Endodermal cell (in vitro differentiated cells): ENCODE results near the gene PLA2G4D. TPM values are rescaled to one million over a fixed set of nuclear protein-coding genes. Genes with fewer than 3 reads are reported as not detected.

Experiments
- DNase-seq: peaks from one replicate; pipeline ENCODE4 v3.0.0-alpha.2; 2017
- H3K27ac ChIP-seq: 2 replicates; pipeline ENCODE4 v1.5.1; 2013; ENCODE audit warnings: mild to moderate bottlenecking, low read depth, low read length, moderate library complexity
- H3K27me3 ChIP-seq: 2 replicates; pipeline ENCODE4 v1.6.1; 2013; ENCODE audit warnings: mild to moderate bottlenecking, low read length, moderate library complexity; ENCODE audit not compliant: insufficient read depth, control insufficient read depth, poor library complexity, severe bottlenecking
- H3K36me3 ChIP-seq: 2 replicates; pipeline ENCODE4 v1.7.0; 2013; ENCODE audit warnings: mild to moderate bottlenecking, low read length, moderate library complexity; ENCODE audit not compliant: control insufficient read depth, insufficient read depth
- H3K4me1 ChIP-seq: one replicate; pipeline ENCODE4 v1.7.0; 2013; ENCODE audit warnings: low read length; ENCODE audit not compliant: control insufficient read depth, insufficient read depth
- H3K4me3 ChIP-seq: 2 replicates; pipeline ENCODE4 v1.5.1; 2013; ENCODE audit warnings: mild to moderate bottlenecking, low read length, moderate library complexity
- H3K9ac ChIP-seq: 2 replicates; pipeline ENCODE4 v1.6.1; 2013; ENCODE audit warnings: mild to moderate bottlenecking, low read length, moderate library complexity; ENCODE audit not compliant: poor library complexity, severe bottlenecking; ENCODE audit errors: extremely low read depth
- H3K9me3 ChIP-seq: 2 replicates; pipeline ENCODE4 v1.6.1; 2013; ENCODE audit warnings: mild to moderate bottlenecking, low read length, moderate library complexity; ENCODE audit not compliant: control insufficient read depth
- H3K27ac Mint-ChIP-seq: 2 replicates; pipeline ENCODE4 v1.8.0; 2020; ENCODE audit warnings: mixed read lengths
- H3K27me3 Mint-ChIP-seq: 2 replicates; pipeline ENCODE4 v1.8.0; 2021; ENCODE audit warnings: mild to moderate bottlenecking, mixed read lengths; ENCODE audit not compliant: insufficient read depth
- H3K36me3 Mint-ChIP-seq: 2 replicates; pipeline ENCODE4 v1.8.0; 2020; ENCODE audit warnings: low read depth, mixed read lengths
- H3K4me1 Mint-ChIP-seq: 2 replicates; pipeline ENCODE4 v1.8.0; 2020; ENCODE audit warnings: mixed read lengths
- H3K4me3 Mint-ChIP-seq: 2 replicates; pipeline ENCODE4 v1.8.0; 2020; ENCODE audit warnings: mild to moderate bottlenecking, moderate library complexity, mixed read lengths
- H3K9me3 Mint-ChIP-seq: 2 replicates; pipeline ENCODE4 v1.8.0; 2020; ENCODE audit warnings: mild to moderate bottlenecking, mixed read lengths
- WGBS, 2 experiments: methylation state at CpG; one replicate each; pipeline versions ENCODE4 v1.1.5 to v1.1.7; 2013; ENCODE audit warnings: missing lambda C conversion rate in 2 of 2, mixed read lengths in 1 of 2; ENCODE audit not compliant: insufficient coverage in 1 of 2, insufficient read length in 1 of 2; 5-methylcytosine and 5-hydroxymethylcytosine counted together
- total RNA-seq, 2 donors: library from RNA; stranded (reverse); fragmentation: NEBNext Ultra II Directional in 1 of 2; extraction: Animal tissue kit (Norgen Biotek cat#: 25700) in 1 of 2; gene quantifications; 2 replicates in 1 of 2; 3 replicates in 1 of 2; pipeline ENCODE4 v1.2.1, GENCODE V29; 2021
- TF ChIP-seq, protein P1 (sequence below): fragments of 200-600 bp; sonication (generic); conservative IDR thresholded peaks from 2 replicates; pipeline ENCODE4 v1.5.0; 2021; ENCODE audit warnings: antibody characterized with exemption, mild to moderate bottlenecking

Gene PLA2G4D
- total RNA-seq, 2 donors from 2014 or later: not detected

DNA sequence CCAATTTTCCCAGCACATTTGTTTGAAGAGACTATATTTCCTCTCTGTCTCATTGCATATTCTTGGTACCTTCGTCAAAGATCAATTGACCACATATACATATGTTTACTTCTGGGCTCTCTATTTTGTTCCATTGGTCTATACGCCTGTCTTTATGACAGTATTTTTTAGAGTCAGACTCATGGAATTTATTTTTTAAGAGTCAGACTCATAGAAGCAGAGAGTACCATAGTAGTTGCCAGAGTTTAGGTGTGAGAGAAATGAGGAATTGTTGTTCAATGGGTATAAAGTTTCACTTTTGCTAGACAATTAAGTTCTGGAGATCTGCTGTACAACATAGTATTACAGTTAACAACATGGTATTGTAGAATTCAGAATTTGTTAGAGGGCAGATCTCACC is 35.0 kb upstream of the PLA2G4D start:
- no peaks in the 10 kb centered on the region for H3K27me3 ChIP-seq
- Mint-ChIP-seq H3K4me1 (no peaks in the 10 kb centered on the region), H3K36me3 (no peaks in the 10 kb centered on the region), H3K9me3 (no peaks in the 10 kb centered on the region), H3K27ac (no peak overlapping the region), H3K27me3 (no peaks in the 10 kb centered on the region), H3K4me3 (no peak overlapping the region)
- no peaks in the 10 kb centered on the region for H3K36me3 ChIP-seq
- no peak overlapping the region for H3K4me3 ChIP-seq
- H3K4me1 ChIP-seq: no peaks in the 10 kb centered on the region
- H3K27ac ChIP-seq: no peak overlapping the region
- H3K9me3 ChIP-seq: no peaks in the 10 kb centered on the region
- no peak overlapping the region for H3K9ac ChIP-seq
- WGBS, 2 experiments: 92 to 93% methylated on average over 2 of the region's 2 CpGs
- TF ChIP-seq, protein P1, sequence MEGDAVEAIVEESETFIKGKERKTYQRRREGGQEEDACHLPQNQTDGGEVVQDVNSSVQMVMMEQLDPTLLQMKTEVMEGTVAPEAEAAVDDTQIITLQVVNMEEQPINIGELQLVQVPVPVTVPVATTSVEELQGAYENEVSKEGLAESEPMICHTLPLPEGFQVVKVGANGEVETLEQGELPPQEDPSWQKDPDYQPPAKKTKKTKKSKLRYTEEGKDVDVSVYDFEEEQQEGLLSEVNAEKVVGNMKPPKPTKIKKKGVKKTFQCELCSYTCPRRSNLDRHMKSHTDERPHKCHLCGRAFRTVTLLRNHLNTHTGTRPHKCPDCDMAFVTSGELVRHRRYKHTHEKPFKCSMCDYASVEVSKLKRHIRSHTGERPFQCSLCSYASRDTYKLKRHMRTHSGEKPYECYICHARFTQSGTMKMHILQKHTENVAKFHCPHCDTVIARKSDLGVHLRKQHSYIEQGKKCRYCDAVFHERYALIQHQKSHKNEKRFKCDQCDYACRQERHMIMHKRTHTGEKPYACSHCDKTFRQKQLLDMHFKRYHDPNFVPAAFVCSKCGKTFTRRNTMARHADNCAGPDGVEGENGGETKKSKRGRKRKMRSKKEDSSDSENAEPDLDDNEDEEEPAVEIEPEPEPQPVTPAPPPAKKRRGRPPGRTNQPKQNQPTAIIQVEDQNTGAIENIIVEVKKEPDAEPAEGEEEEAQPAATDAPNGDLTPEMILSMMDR: no peak
- no peak for DNase-seq

DNA sequence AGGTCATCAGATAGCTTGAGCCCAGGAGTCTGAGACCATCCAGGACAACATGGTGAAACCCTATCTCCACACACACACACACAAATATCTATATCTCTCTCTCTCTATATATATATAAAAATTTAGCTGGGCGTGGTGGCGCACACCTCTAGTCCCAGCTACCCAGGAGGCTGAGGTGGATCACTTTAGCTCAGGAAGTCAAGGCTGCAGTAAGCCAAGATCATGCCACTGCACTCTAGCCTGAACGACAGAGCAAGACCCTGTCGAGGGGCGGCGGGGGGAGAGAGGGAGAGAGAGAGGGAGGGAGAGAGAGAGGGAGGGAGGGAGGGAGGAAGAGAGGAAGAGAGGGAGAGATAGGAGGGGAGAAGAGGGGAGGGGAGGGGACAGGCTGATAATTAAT is 34.1 kb upstream of the PLA2G4D start:
- H3K9ac ChIP-seq: no peak overlapping the region
- H3K36me3 ChIP-seq: no peaks in the 10 kb centered on the region
- H3K4me3 Mint-ChIP-seq: no peak overlapping the region
- H3K36me3 Mint-ChIP-seq: no peaks in the 10 kb centered on the region
- 87% methylated on average over 6 of the region's 6 CpGs; no CpG with 5 or more reads in 1 of the 2 experiments for WGBS, 2 experiments
- H3K4me1 Mint-ChIP-seq: no peaks in the 10 kb centered on the region
- H3K27me3 Mint-ChIP-seq: no peaks in the 10 kb centered on the region
- TF ChIP-seq, protein P1: no peak
- no peaks in the 10 kb centered on the region for H3K9me3 Mint-ChIP-seq
- no peak overlapping the region for H3K4me3 ChIP-seq
- no peak overlapping the region for H3K27ac Mint-ChIP-seq
- H3K9me3 ChIP-seq: no peaks in the 10 kb centered on the region
- no peaks in the 10 kb centered on the region for H3K27me3 ChIP-seq
- no peaks in the 10 kb centered on the region for H3K4me1 ChIP-seq
- H3K27ac ChIP-seq: no peak overlapping the region
- no peak for DNase-seq

DNA sequence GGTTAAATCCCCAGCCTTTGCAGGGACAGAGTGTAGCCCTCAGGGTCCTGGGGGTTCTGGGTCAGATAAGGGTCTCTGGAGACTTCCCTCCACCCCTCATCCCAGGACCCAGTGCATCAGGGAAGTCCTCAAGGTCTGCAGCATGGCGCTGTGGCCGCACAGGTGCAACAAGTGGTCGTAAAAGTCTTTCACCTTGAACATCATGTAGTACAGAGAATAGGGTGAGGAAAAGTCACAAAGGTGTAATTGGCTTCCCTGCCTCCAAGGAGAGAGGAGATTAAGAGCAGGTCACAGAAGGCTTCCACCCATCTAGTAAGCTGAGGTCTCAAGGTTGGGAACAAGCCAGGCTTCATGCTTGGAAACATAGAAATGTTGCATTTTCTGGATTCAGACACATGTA is 29.2 kb upstream of the PLA2G4D start:
- no peaks in the 10 kb centered on the region for H3K9me3 ChIP-seq
- H3K4me3 ChIP-seq: no peak overlapping the region
- H3K27me3 ChIP-seq: no peaks in the 10 kb centered on the region
- Mint-ChIP-seq H3K9me3 (no peaks in the 10 kb centered on the region), H3K36me3 (no peaks in the 10 kb centered on the region), H3K27me3 (no peaks in the 10 kb centered on the region), H3K4me1 (peaks cover 6% of the 10 kb centered on the region), H3K27ac (no peak overlapping the region), H3K4me3 (no peak overlapping the region)
- no peak for DNase-seq
- peaks cover 4% of the 10 kb centered on the region for H3K4me1 ChIP-seq
- WGBS, 2 experiments: 92 to 100% methylated on average over 1 to 3 of the region's 3 CpGs
- TF ChIP-seq, protein P1: no peak
- H3K9ac ChIP-seq: no peak overlapping the region
- no peaks in the 10 kb centered on the region for H3K36me3 ChIP-seq
- no peak overlapping the region for H3K27ac ChIP-seq
